NK-92 treated with Interleukin-12 subunit alpha and Interleukin-12 subunit beta, amount 100 ng/mL, for 24 hours (cell line): ENCODE results near the gene IDUA.
"Not testable (repeated sequence)": the region's sequence is repeated elsewhere in the genome, so short reads cannot be mapped to it uniquely, and the experiment has no call there.

Source experiments
- DNase-seq: peaks from one replicate; lab custom pipeline; 2025; lab: John Stamatoyannopoulos, UW

IDUA gene

DNA sequence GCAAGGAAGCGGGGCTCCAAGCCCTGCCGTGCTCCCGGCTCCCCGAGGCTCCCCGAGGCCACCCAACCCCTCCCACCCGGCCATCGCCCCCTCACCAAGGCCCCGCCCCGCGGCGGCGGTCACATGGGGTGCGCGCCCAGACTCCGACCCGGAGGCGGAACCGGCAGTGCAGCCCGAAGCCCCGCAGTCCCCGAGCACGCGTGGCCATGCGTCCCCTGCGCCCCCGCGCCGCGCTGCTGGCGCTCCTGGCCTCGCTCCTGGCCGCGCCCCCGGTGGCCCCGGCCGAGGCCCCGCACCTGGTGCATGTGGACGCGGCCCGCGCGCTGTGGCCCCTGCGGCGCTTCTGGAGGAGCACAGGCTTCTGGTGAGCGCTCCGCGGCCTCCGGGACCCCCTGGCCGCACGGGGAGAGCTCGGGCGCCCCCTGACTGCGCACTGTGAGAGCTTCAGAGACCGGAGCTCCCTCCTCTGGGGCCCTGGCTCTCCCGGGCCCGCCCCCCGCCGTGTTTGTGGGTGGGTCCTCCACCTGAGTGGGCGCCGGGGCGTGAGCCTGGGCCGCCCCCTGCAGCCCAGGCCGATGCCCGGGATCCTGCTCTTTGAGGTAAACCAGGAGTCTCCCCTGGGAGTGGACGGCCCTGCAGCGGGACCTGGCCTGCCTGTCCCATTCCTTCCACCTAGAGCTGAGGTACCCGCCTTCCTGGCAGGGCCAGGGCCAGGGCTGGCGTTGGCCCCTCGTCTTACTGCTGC, at the start of gene IDUA:
IDUA (plus strand) TSS at position 166 of the 745 bp plus-strand sequence; CDS start at position 207, 41 bp downstream.
- peak; percentile 31 for DNase-seq

- DNase-seq: not testable (repeated sequence)
Measured at GRCh38 chr4:939508-939907, 47.3 kb upstream of the IDUA start.

- DNase-seq: no peak
Measured at GRCh38 chr4:945274-946102, 41.4 kb upstream of the IDUA start.

GRCh38 chr4:946103-946450, 40.8 kb upstream of the IDUA start:
- no peak for DNase-seq

GRCh38 chr4:946517-947471, 40.0 kb upstream of the IDUA start:
- no peak for DNase-seq

DNA sequence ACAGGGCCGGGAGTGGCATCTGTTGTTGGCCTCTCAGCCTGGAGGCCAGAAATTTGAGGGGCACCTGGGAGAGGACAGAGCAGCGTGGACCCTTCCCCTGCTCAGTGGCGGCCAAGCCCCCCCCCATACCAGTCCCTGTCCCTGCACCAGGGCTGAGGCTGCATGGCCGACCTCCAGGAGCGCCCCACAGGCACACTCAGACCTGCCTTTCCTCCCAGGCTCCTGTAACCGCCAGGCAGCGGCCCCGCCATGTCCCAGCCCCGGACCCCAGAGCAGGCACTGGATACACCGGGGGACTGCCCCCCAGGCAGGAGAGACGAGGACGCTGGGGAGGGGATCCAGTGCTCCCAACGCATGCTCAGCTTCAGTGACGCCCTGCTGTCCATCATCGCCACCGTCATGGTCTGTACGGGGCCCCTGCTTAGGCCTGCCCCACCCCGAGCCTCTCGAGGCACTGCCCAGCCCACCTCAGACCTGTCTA, 39.3 kb upstream of the IDUA start:
- no peak for DNase-seq

- no peak for DNase-seq
Measured at GRCh38 chr4:948101-948935, 38.5 kb upstream of the IDUA start.

GRCh38 chr4:948936-949300, 37.9 kb upstream of the IDUA start:
- DNase-seq: no peak

DNA sequence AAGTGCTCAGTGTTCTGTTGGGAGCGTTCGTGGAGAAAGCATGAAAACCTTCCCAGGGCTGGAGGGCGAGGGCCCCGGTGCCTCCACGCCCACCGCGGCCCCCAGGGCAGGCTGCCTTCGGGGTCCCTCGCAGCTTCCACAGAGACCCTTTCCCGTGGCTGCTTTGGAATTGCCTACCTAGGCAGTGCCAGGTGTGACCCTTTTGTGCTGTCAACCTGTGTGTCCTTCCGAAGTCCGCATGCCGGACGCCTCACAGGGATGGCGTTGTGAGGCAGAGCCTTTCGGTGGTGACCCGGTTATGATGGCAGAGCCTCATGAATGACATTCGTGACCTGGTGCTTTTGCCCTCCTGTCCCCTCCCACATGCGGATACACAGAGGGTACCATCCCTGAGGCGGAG, 37.2 kb upstream of the IDUA start:
- DNase-seq: no peak

DNA sequence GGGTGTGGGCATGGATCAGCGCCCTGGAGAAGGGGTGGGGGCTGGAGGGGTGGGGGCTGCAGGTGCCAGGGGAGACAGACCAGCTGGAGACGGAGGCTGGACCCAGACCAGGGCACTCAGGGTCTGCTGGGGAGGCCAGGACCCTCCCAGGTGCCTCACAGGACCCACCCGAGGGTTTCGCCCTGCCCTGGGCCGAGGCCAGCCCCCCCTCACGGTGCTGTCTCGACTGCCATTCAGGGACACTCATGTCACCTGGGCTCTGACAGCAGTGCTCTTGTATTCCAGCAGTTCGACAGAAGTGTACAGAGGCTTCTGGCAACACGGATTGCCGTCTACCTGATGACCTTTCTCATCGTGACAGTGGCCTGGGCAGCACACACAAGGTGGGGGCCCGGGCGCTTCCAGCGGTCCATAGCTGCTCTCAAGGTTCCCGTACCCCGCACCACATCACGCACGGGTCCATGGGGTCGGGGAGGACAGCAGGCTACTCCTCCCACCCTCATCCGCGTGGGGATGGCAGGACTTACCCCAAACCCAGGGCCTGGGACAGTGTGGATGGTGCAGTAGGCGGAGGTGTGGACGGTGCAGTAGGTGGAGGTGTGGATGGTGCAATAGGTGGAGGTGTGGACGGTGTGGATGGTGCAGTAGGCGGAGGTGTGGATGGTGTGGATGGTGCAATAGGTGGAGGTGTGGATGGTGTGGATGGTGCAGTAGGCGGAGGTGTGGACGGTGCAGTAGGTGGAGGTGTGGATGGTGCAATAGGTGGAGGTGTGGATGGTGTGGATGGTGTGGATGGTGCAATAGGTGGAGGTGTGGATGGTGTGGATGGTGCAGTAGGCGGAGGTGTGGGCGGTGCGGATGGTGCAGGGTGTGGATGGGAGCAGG, 36.5 kb upstream of the IDUA start:
- DNase-seq: no peak

DNA sequence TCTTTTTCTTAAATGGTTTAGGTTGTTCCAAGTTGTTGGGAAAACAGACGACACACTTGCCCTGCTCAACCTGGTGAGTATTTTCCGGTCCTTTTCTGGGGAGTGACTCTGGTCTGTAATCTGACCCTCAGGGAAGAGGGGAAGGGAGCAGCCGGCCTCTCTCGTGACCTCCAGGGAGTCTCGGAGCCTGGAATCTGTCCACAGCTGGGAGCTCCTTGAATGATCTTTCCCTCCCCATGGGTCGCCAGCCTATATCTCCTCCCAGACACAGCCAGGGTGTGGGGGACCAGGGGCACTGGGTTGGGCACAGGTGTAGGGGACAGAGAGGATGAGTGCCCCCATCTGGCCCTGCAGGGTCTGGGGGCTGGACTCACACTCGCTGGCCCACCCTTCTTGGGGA, 35.7 kb upstream of the IDUA start:
- DNase-seq: no peak

GRCh38 chr4:951594-952468, 35.0 kb upstream of the IDUA start:
- DNase-seq: no peak

DNA sequence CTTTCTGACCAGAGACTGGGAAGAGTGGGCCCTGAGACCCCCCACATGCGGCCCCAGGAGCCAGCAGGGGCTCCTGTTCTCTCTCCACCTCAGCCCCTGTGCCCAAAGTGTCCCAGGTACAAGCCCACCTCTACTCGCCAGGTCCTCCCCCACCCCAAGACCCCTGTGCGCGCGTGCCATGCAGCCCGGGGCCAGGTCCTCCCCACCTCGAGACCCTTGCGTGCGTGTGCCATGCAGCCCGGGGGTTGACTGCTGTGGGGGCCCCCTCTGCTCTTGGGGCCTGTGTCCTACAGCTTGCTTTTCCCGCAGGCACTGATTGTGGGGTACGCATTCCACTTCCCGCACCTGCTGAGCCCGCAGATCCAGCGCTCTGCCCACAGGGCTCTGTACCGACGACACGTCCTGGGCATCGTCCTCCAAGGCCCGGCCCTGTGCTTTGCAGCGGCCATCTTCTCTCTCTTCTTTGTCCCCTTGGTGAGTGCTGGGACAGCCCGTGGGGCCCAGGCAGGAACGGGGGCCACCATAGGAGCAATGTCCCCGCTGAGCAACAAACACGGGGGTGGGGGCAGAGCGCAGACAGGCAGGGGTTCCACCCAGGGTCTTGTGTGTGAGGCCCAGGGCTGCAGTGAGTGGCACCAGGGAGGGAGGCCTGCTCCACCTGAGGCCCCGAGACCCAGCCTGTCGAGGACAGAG, 33.8 kb upstream of the IDUA start:
- no peak for DNase-seq

- no peak for DNase-seq
Measured at GRCh38 chr4:953574-953915, 33.3 kb upstream of the IDUA start.

DNA sequence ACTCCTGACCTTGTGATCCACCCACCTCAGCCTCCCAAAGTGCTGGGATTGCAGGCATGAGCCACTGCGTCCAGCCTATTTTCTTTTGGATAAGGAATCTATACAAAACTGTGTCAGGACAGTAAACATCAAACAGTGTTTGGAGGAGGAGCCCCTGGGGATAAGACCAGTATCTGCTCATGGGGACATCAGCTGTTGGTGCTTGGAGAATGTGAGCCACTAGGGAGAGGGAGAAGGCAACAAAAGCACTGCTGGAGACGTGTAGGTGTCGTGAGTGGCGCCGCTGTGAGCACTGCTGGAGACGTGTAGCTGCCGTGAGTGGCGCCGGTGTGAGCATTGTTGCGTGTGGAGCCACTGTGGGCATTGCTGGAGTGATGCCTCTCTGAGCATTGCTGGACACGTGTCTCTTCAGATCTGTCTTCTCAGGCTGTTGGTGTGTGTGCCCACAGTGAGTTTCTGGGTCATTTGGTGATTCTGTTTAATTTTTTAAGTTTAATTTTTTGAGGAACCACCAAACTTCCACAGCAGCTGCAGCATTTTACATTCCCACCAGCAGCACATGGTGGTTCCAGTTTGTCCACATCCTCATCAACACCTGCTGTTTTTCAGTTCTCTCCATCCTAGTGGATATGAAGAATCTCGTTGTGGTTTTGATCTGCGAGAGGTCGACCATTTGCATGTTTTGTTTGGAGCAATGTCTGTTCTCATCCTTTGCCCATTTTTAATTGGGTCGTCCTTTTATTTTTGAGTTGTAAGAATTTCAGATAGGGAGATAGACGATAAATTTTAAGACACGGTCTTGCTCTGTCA, 32.4 kb upstream of the IDUA start:
- DNase-seq: no peak

DNA sequence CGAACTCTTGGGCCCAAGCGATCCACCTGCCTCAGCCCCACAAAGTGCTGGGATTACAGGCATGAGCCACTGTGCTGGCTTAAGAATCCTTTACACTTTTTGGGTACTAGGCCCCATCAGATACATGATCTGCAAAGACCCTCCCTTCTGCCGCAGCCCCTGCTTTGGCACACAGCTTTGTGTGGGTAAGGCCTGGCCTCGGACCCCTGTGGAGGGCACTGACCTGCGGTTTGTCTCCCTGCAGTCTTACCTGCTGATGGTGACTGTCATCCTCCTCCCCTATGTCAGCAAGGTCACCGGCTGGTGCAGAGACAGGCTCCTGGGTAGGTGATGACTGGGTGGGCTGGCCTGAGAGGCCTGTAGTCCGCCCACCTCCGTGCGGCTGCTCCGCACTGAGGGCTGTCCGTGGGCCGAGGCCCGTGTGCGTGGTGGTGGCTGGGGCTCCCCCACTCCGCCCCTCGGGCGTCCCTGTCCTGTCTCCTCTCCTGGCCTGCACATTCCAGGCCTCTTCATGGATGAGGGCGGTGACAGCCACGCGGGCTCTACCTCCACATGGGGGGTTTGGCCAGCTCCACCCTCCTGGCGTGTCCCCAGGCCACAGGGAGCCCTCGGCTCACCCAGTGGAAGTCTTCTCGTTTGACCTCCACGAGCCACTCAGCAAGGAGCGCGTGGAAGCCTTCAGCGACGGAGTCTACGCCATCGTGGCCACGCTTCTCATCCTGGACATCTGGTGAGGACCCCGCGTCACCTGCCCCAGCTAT, 31.5 kb upstream of the IDUA start:
- no peak for DNase-seq

DNA sequence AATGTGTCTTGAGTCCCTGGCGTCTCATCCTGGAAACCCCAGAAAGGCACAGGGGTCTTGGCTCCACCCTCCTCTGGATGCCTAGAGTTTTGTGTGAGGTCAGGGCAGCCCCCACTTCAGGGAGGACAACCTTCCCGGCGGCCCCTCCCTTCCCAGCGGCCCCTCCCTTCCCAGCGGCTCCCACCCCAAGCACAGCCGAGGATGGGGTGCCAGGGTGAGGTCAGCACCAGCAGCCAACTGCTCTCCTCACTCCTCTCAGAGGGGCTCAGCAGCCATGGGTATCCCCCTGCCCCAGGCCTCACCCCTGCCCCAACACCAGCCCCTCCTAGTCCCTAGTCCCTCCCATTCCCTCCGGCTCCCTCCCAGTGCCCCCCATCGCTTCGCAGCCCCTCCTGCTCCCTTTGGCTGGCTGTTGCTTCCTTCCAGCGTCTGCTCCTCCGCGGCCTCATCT, 30.9 kb upstream of the IDUA start:
- DNase-seq: no peak
